CD4-positive, alpha-beta T cell (primary cell): Measurements from ENCODE around the gene CFDP1. TPM values are rescaled to one million over a fixed set of nuclear protein-coding genes. Genes with fewer than 3 reads are reported as not detected.

Source experiments
- ATAC-seq: fragments of 200-7000 bp; cut with Tn5 transposase; one replicate; pipeline ENCODE4 v1.10.0; 2022; ENCODE audit warnings: mild to moderate bottlenecking; ENCODE audit not compliant: poor library complexity
- CTCF ChIA-PET: fragments of 350-600 bp; sonication (Branson Sonifier 250); formaldehyde crosslinking; loops from one replicate; lab custom pipeline; 2021; ENCODE audit warnings: antibody characterized with exemption, inconsistent platforms; lab: Charles Lee
- POLR2A ChIA-PET: fragments of 350-600 bp; sonication (Branson Sonifier 250); formaldehyde crosslinking; loops from one replicate; lab custom pipeline; 2021; ENCODE audit warnings: antibody characterized with exemption, inconsistent platforms; lab: Charles Lee
- DNase-seq, 14 experiments: peaks; one replicate each; pipeline ENCODE4 v3.0.0-alpha.2; 2013 to 2020; ENCODE audit warnings: mixed read lengths in 2 of 14
- H3K27ac ChIP-seq, 2 donors: one replicate each; pipeline versions ENCODE4 v1.5.1 to v1.7.0; 2013; ENCODE audit warnings: low read length in 2 of 2, low read depth in 1 of 2, mild to moderate bottlenecking in 1 of 2
- H3K27me3 ChIP-seq, 2 experiments: 1 replicate in 1 of 2; 2 replicates in 1 of 2; pipeline versions ENCODE4 v1.6.1 to v1.7.0; 2013; ENCODE audit warnings: low read length in 2 of 2, control low read depth in 1 of 2, mild to moderate bottlenecking in 1 of 2, moderate library complexity in 1 of 2; ENCODE audit not compliant: insufficient read depth in 2 of 2, control insufficient read depth in 1 of 2
- H3K36me3 ChIP-seq: one replicate; pipeline ENCODE4 v1.6.1; 2013; ENCODE audit warnings: low read length, control low read depth; ENCODE audit not compliant: insufficient read depth
- H3K4me1 ChIP-seq: one replicate; pipeline ENCODE4 v1.6.1; 2013; ENCODE audit warnings: low read length, control low read depth; ENCODE audit not compliant: insufficient read depth
- H3K4me3 ChIP-seq: one replicate; pipeline ENCODE4 v1.5.1; 2013; ENCODE audit warnings: mild to moderate bottlenecking, low read length, moderate library complexity
- H3K9me3 ChIP-seq, 2 experiments: 1 replicate in 1 of 2; 2 replicates in 1 of 2; pipeline versions ENCODE4 v1.6.1 to v1.7.0; 2013; ENCODE audit warnings: low read length in 2 of 2, mild to moderate bottlenecking in 2 of 2, control low read depth in 1 of 2, moderate library complexity in 1 of 2; ENCODE audit not compliant: control insufficient read depth in 1 of 2, insufficient read depth in 1 of 2
- H3K27ac Mint-ChIP-seq: one replicate; pipeline ENCODE4 v1.8.0; 2020; ENCODE audit warnings: mixed read lengths
- H3K27me3 Mint-ChIP-seq: one replicate; pipeline ENCODE4 v1.8.0; 2021; ENCODE audit warnings: mixed read lengths
- H3K36me3 Mint-ChIP-seq: one replicate; pipeline ENCODE4 v1.8.0; 2021; ENCODE audit warnings: low read depth, mixed read lengths
- H3K4me1 Mint-ChIP-seq: one replicate; pipeline ENCODE4 v1.8.0; 2021; ENCODE audit warnings: low read depth, mixed read lengths
- H3K4me3 Mint-ChIP-seq: one replicate; pipeline ENCODE4 v1.8.0; 2020; ENCODE audit warnings: mild to moderate bottlenecking, mixed read lengths
- H3K9me3 Mint-ChIP-seq: one replicate; pipeline ENCODE4 v1.8.0; 2020; ENCODE audit warnings: mixed read lengths
- intact Hi-C, 2 experiments: fragments of 100-400 bp; cut with DNase I in 1 of 2; cut with micrococcal nuclease in 1 of 2; formaldehyde crosslinking; loops; one replicate each; pipeline versions ENCODE4 v1.15.1 to v1.9.0; 2023 to 2025; cut with DNase I, micrococcal nuclease
- total RNA-seq, 174 experiments: library from RNA in 2 of 174; stranded (reverse) in 2 of 174; gene quantifications; one replicate each; pipeline ENCODE4 v1.2.3 and lab custom pipeline; 2021 to 2026
- TF ChIP-seq, protein P1 (sequence below): fragments of 200-600 bp; IDR thresholded peaks from one replicate; pipeline ENCODE4 v1.8.0; 2022; ENCODE audit warnings: antibody characterized with exemption, mild to moderate bottlenecking

Gene CFDP1
- total RNA-seq, 2 experiments from 2014 or later = 23.0 to 25.5 TPM

GRCh38 chr16:75354170-75354569 is 79.1 kb downstream of the CFDP1 start:
- H3K27me3 Mint-ChIP-seq = no peaks in the 10 kb centered on the region
- Histone ChIP-seq H3K4me3 (no peak overlapping the region), H3K4me1 (no peaks in the 10 kb centered on the region), H3K27ac (no peak overlapping the region), H3K9me3 (no peaks in the 10 kb centered on the region), H3K27me3 (no peaks in the 10 kb centered on the region), H3K36me3 (no peaks in the 10 kb centered on the region)
- DNase-seq = no peak
- no peaks in the 10 kb centered on the region for H3K9me3 Mint-ChIP-seq
- peaks cover 25% of the 10 kb centered on the region for H3K36me3 Mint-ChIP-seq
- CTCF ChIA-PET = no interaction called here
- no peak overlapping the region for H3K27ac Mint-ChIP-seq
- POLR2A ChIA-PET = no interaction called here
- TF ChIP-seq, protein P1, sequence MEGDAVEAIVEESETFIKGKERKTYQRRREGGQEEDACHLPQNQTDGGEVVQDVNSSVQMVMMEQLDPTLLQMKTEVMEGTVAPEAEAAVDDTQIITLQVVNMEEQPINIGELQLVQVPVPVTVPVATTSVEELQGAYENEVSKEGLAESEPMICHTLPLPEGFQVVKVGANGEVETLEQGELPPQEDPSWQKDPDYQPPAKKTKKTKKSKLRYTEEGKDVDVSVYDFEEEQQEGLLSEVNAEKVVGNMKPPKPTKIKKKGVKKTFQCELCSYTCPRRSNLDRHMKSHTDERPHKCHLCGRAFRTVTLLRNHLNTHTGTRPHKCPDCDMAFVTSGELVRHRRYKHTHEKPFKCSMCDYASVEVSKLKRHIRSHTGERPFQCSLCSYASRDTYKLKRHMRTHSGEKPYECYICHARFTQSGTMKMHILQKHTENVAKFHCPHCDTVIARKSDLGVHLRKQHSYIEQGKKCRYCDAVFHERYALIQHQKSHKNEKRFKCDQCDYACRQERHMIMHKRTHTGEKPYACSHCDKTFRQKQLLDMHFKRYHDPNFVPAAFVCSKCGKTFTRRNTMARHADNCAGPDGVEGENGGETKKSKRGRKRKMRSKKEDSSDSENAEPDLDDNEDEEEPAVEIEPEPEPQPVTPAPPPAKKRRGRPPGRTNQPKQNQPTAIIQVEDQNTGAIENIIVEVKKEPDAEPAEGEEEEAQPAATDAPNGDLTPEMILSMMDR = no peak
- intact Hi-C loops = no loop called here
- no peak overlapping the region for H3K4me3 Mint-ChIP-seq
- no peaks in the 10 kb centered on the region for H3K4me1 Mint-ChIP-seq
- no peak for ATAC-seq

DNA sequence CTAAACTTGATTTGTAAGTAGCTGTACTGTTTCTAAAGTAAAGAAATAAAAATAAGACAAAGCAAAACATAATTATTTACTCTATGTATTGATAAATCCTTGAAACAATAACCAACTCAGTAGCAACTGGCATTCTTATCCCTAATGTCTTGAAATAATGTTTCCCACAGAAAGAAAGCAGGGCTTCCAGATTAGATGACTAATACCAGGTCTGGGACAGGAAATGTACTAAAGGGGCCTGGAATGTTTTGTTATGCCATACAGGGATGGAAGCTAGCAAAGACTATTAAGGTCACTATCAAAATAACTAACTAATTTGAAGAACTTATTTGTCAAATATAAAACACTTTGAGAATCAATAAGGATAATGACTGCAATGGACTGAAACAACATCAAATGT is 82.1 kb downstream of the CFDP1 start:
- no peaks in the 10 kb centered on the region for H3K4me1 ChIP-seq
- H3K9me3 Mint-ChIP-seq = no peaks in the 10 kb centered on the region
- no peaks in the 10 kb centered on the region for H3K27me3 ChIP-seq
- H3K4me1 Mint-ChIP-seq = no peaks in the 10 kb centered on the region
- no peaks in the 10 kb centered on the region for H3K36me3 ChIP-seq
- no peaks in the 10 kb centered on the region for H3K9me3 ChIP-seq
- TF ChIP-seq, protein P1 = no peak
- H3K27me3 Mint-ChIP-seq = no peaks in the 10 kb centered on the region
- no peak overlapping the region for H3K4me3 Mint-ChIP-seq
- CTCF ChIA-PET = no interaction called here
- DNase-seq (no peak), ATAC-seq (no peak)
- peaks cover 24% of the 10 kb centered on the region for H3K36me3 Mint-ChIP-seq
- POLR2A ChIA-PET = interaction anchor here (0.6 kb wide), 1 partner anchor 16 kb away, joined by 4 read pairs; no protein-coding TSS in a partner anchor
- H3K4me3 ChIP-seq = no peak overlapping the region
- no peak overlapping the region for H3K27ac ChIP-seq
- intact Hi-C loops = no loop called here
- no peak overlapping the region for H3K27ac Mint-ChIP-seq

- Mint-ChIP-seq H3K27ac (no peak overlapping the region), H3K36me3 (peaks cover 46% of the 10 kb centered on the region), H3K4me3 (no peak overlapping the region), H3K9me3 (no peaks in the 10 kb centered on the region), H3K27me3 (no peaks in the 10 kb centered on the region), H3K4me1 (no peaks in the 10 kb centered on the region)
- Histone ChIP-seq H3K4me1 (no peaks in the 10 kb centered on the region), H3K36me3 (peaks cover 2% of the 10 kb centered on the region), H3K9me3 (no peaks in the 10 kb centered on the region), H3K27me3 (no peaks in the 10 kb centered on the region), H3K4me3 (no peak overlapping the region), H3K27ac (no peak overlapping the region)
- ChIA-PET CTCF (no interaction called here), POLR2A (no interaction called here)
- DNase-seq (no peak), ATAC-seq (no peak)
- TF ChIP-seq, protein P1 = no peak
- intact Hi-C loops = no loop called here
These were observed 87.6 kb downstream of the CFDP1 start for GRCh38 chr16:75345711-75346110.
